GM21529 (cell line): ENCODE measurements around the gene DERA.
"Not testable (repeated sequence)": the region's sequence is repeated elsewhere in the genome, so short reads cannot be mapped to it uniquely, and the experiment has no call there.

Experiments used
- ATAC-seq: cut with Tn5 transposase; IDR thresholded peaks from one replicate; pipeline ENCODE4 v1.9.1; 2021; ENCODE audit not compliant: unreplicated experiment

The DERA gene

GRCh38 chr12:16002880-16003279 is 91.7 kb downstream of the DERA start:
- ATAC-seq = no peak

- ATAC-seq = no peak
These were observed 92.3 kb downstream of the DERA start for GRCh38 chr12:16003460-16003859.

GRCh38 chr12:16006752-16007151 is 95.6 kb downstream of the DERA start:
- ATAC-seq = no peak

GRCh38 chr12:16008421-16008824 is 97.3 kb downstream of the DERA start:
- no peak for ATAC-seq

GRCh38 chr12:16012117-16012516 is 101.0 kb downstream of the DERA start:
- ATAC-seq = no peak

- not testable (repeated sequence) for ATAC-seq
These were observed 102.6 kb downstream of the DERA start for GRCh38 chr12:16013722-16014121.

- ATAC-seq = not testable (repeated sequence)
These were observed 103.3 kb downstream of the DERA start for GRCh38 chr12:16014394-16014793.

GRCh38 chr12:16016748-16017147 is 105.6 kb downstream of the DERA start:
- ATAC-seq = no peak

- ATAC-seq = no peak
These were observed 107.2 kb downstream of the DERA start for GRCh38 chr12:16018306-16018705.

- ATAC-seq = no peak
These were observed 108.0 kb downstream of the DERA start for GRCh38 chr12:16019136-16019535.

- no peak for ATAC-seq
These were observed 108.9 kb downstream of the DERA start for GRCh38 chr12:16020031-16020430.

GRCh38 chr12:16021026-16021425 is 109.9 kb downstream of the DERA start:
- ATAC-seq = no peak

GRCh38 chr12:16021676-16022075 is 110.5 kb downstream of the DERA start:
- no peak for ATAC-seq

- no peak for ATAC-seq
These were observed 115.9 kb downstream of the DERA start for GRCh38 chr12:16027002-16027401.

- no peak for ATAC-seq
These were observed 119.6 kb downstream of the DERA start for GRCh38 chr12:16030744-16031143.

- no peak for ATAC-seq
These were observed 123.1 kb downstream of the DERA start for GRCh38 chr12:16034136-16034817.

GRCh38 chr12:16036073-16036472 is 124.9 kb downstream of the DERA start:
- no peak for ATAC-seq

- no peak for ATAC-seq
These were observed 126.4 kb downstream of the DERA start for GRCh38 chr12:16037533-16037932.

- ATAC-seq = no peak
These were observed 132.3 kb downstream of the DERA start for GRCh38 chr12:16043480-16043879.

- ATAC-seq = no peak
These were observed 135.1 kb downstream of the DERA start for GRCh38 chr12:16046266-16046665.

GRCh38 chr12:16048511-16048910 is 137.4 kb downstream of the DERA start:
- ATAC-seq = no peak

- ATAC-seq = no peak
These were observed 145.8 kb downstream of the DERA start for GRCh38 chr12:16056910-16057309.

GRCh38 chr12:16057351-16057751 is 146.2 kb downstream of the DERA start:
- ATAC-seq = not testable (repeated sequence)
